A549 (cell line): Measurements from ENCODE around the gene FBXW12. TPM values are rescaled to one million over a fixed set of nuclear protein-coding genes. Genes with fewer than 3 reads are reported as not detected.

Source experiments
- ATAC-seq, 2 experiments: fragments of 200-7000 bp in 1 of 2; fragments of >200 bp in 1 of 2; cut with Nextera tagmentation in 1 of 2; cut with Tn5 transposase in 1 of 2; 3 replicates each; pipeline versions ENCODE4 v1.8.0 to v1.9.1; 2018 to 2020; ENCODE audit warnings: mild to moderate bottlenecking in 1 of 2, moderate library complexity in 1 of 2
- CTCF ChIA-PET: fragments of 300-600 bp; sonication (Branson Sonifier 250); formaldehyde crosslinking; extraction: SDS; loops from one replicate; lab custom pipeline; 2021; ENCODE audit warnings: antibody characterized with exemption, inconsistent platforms; lab: Yijun Ruan, JAX
- POLR2A ChIA-PET: fragments of 350-600 bp; formaldehyde crosslinking; extraction: SDS; loops from one replicate; lab custom pipeline; 2021; ENCODE audit warnings: antibody characterized with exemption, inconsistent platforms; lab: Yijun Ruan, JAX
- DNase-seq, 2 experiments: peaks; one replicate each; pipeline versions ENCODE4 v3.0.0 to v3.0.0-alpha.2; 2011 to 2016; ENCODE audit warnings: low read depth in 1 of 2, low spot score in 1 of 2
- FAIRE-seq: peaks from 2 replicates; lab custom pipeline; 2011; peaks lifted over from hg19 to GRCh38; lab: Jason Lieb, UNC
- H3K27ac ChIP-seq, 2 experiments: fragments of >200 bp; sonication (Bioruptor Twin); formaldehyde crosslinking; 3 replicates each; pipeline ENCODE4 v1.5.1; 2016 to 2017
- H3K4me1 ChIP-seq: fragments of >200 bp; sonication (Bioruptor Twin); formaldehyde crosslinking; 3 replicates; pipeline ENCODE4 v1.6.1; 2016
- H3K4me2 ChIP-seq: fragments of >200 bp; sonication (Bioruptor Twin); formaldehyde crosslinking; 3 replicates; pipeline ENCODE4 v1.6.1; 2016
- H3K4me3 ChIP-seq: fragments of >200 bp; sonication (Bioruptor Twin); formaldehyde crosslinking; 3 replicates; pipeline ENCODE4 v1.5.1; 2016
- H3K9me3 ChIP-seq: fragments of >200 bp; sonication (Bioruptor Twin); formaldehyde crosslinking; 3 replicates; pipeline ENCODE4 v1.6.1; 2016
- BHLHE40 ChIP-seq: IDR thresholded peaks from 2 replicates; pipeline ENCODE4 v1.6.1; 2012; ENCODE audit warnings: low read depth, low read length, inconsistent platforms
- CBX2 ChIP-seq: fragments of 200-600 bp; sonication (generic); IDR thresholded peaks from 2 replicates; pipeline ENCODE4 v1.6.1; 2016; ENCODE audit warnings: low read depth, mild to moderate bottlenecking, borderline replicate concordance
- CBX8 ChIP-seq: fragments of 200-600 bp; sonication (generic); IDR thresholded peaks from 2 replicates; pipeline ENCODE4 v1.6.1; 2016
- CEBPB ChIP-seq, 2 experiments: fragments of >200 bp in 1 of 2; sonication (Bioruptor Twin) in 1 of 2; formaldehyde crosslinking in 1 of 2; IDR thresholded peaks; 2 replicates each; pipeline ENCODE4 v1.6.1; 2012 to 2016
- CHD4 ChIP-seq: fragments of 200-600 bp; sonication (generic); IDR thresholded peaks from 2 replicates; pipeline ENCODE4 v1.6.1; 2016; ENCODE audit warnings: antibody characterized with exemption, mild to moderate bottlenecking, borderline replicate concordance
- CTCF ChIP-seq: fragments of >200 bp; sonication (Bioruptor Twin); formaldehyde crosslinking; IDR thresholded peaks from 3 replicates; pipeline ENCODE4 v1.5.1; 2016
- E2F6 ChIP-seq: IDR thresholded peaks from 2 replicates; pipeline ENCODE4 v1.6.1; 2012; ENCODE audit warnings: low read depth, borderline replicate concordance
- EHF ChIP-seq: fragments of 250-450 bp; sonication (Bioruptor Pico); IDR thresholded peaks from 2 replicates; pipeline ENCODE4 v1.5.0; 2020; ENCODE audit warnings: mild to moderate bottlenecking
- EP300 ChIP-seq, 2 experiments: fragments of >200 bp; sonication (Bioruptor Twin); formaldehyde crosslinking; IDR thresholded peaks; 2 replicates in 1 of 2; 3 replicates in 1 of 2; pipeline ENCODE4 v1.6.1; 2016 to 2017
- FOSL2 ChIP-seq, 2 experiments: fragments of 450-650 bp in 1 of 2; fragments of >200 bp in 1 of 2; sonication (Bioruptor Twin) in 1 of 2; formaldehyde crosslinking; IDR thresholded peaks; 2 replicates each; pipeline versions ENCODE4 v1.5.0 to v1.6.1; 2016 to 2020; ENCODE audit warnings: mild to moderate bottlenecking in 1 of 2, moderate library complexity in 1 of 2
- FOXS1 ChIP-seq: fragments of 250-450 bp; sonication (Bioruptor Pico); IDR thresholded peaks from 2 replicates; pipeline ENCODE4 v1.5.0; 2020; ENCODE audit warnings: mild to moderate bottlenecking, moderate library complexity
- GATA3 ChIP-seq: IDR thresholded peaks from 2 replicates; pipeline ENCODE4 v1.6.1; 2012; ENCODE audit warnings: borderline replicate concordance
- HEYL ChIP-seq: fragments of 250-450 bp; sonication (Bioruptor Pico); IDR thresholded peaks from 2 replicates; pipeline ENCODE4 v1.8.0; 2021; ENCODE audit warnings: mild to moderate bottlenecking, moderate library complexity
- HOXB13 ChIP-seq: fragments of 250-450 bp; sonication (Bioruptor Pico); IDR thresholded peaks from 2 replicates; pipeline ENCODE4 v1.5.0; 2020; ENCODE audit warnings: low read depth, mild to moderate bottlenecking, moderate library complexity
- JUNB ChIP-seq: fragments of >200 bp; sonication (Bioruptor Twin); formaldehyde crosslinking; IDR thresholded peaks from 2 replicates; pipeline ENCODE4 v1.6.1; 2016
- MAFK ChIP-seq: fragments of 450-650 bp; IDR thresholded peaks from 2 replicates; pipeline ENCODE4 v1.6.1; 2014; ENCODE audit not compliant: partially characterized antibody
- MYC ChIP-seq: IDR thresholded peaks from 2 replicates; pipeline ENCODE4 v1.6.1; 2012; ENCODE audit warnings: mild to moderate bottlenecking, inconsistent platforms, low read length, improper control_type of control experiment, borderline replicate concordance
- NPAS2 ChIP-seq: fragments of 250-450 bp; sonication (Bioruptor Pico); IDR thresholded peaks from 2 replicates; pipeline ENCODE4 v1.8.0; 2022; ENCODE audit warnings: mild to moderate bottlenecking, moderate library complexity, borderline replicate concordance
- PHF8 ChIP-seq: fragments of 200-600 bp; sonication (generic); IDR thresholded peaks from 2 replicates; pipeline ENCODE4 v1.6.1; 2016; ENCODE audit warnings: low read depth, mild to moderate bottlenecking, antibody characterized with exemption, moderate library complexity, borderline replicate concordance
- POLR2A ChIP-seq: IDR thresholded peaks from 2 replicates; pipeline ENCODE4 v1.6.1; 2012; ENCODE audit warnings: mild to moderate bottlenecking, low read length
- POLR2AphosphoS2 ChIP-seq: conservative IDR thresholded peaks from 2 replicates; pipeline ENCODE4 v1.6.1; 2012; ENCODE audit warnings: low read length, improper control_type of control experiment, inconsistent platforms
- RAD21 ChIP-seq, 2 experiments: fragments of >200 bp in 1 of 2; sonication (Bioruptor Twin) in 1 of 2; formaldehyde crosslinking in 1 of 2; IDR thresholded peaks in 1 of 2; conservative IDR thresholded peaks in 1 of 2; 2 replicates in 1 of 2; 3 replicates in 1 of 2; pipeline ENCODE4 v1.6.1; 2012 to 2018; ENCODE audit warnings: inconsistent platforms in 1 of 2
- RARB ChIP-seq: fragments of 250-450 bp; sonication (Bioruptor Pico); IDR thresholded peaks from 2 replicates; pipeline ENCODE4 v1.8.0; 2021; ENCODE audit warnings: mild to moderate bottlenecking, moderate library complexity
- REST ChIP-seq: fragments of 200-600 bp; sonication (generic); IDR thresholded peaks from 2 replicates; pipeline ENCODE4 v1.6.1; 2016; ENCODE audit warnings: antibody characterized with exemption, mild to moderate bottlenecking, moderate library complexity
- SREBF2 ChIP-seq: fragments of 450-650 bp; IDR thresholded peaks from 2 replicates; pipeline ENCODE4 v1.6.1; 2014; ENCODE audit warnings: mild to moderate bottlenecking, moderate library complexity
- TFCP2L1 ChIP-seq: fragments of 250-450 bp; sonication (Bioruptor Pico); IDR thresholded peaks from 2 replicates; pipeline ENCODE4 v1.5.0; 2021; ENCODE audit warnings: mild to moderate bottlenecking
- ZC3H11A ChIP-seq: fragments of 450-650 bp; IDR thresholded peaks from 2 replicates; pipeline ENCODE4 v1.6.1; 2014; ENCODE audit warnings: antibody characterized with exemption, mild to moderate bottlenecking
- WGBS: methylation state at CpG from one replicate; pipeline ENCODE4 v1.1.6; 2017; ENCODE audit errors: missing lambda C conversion rate; 5-methylcytosine and 5-hydroxymethylcytosine counted together
- polyA plus RNA-seq, 4 experiments: library from polyadenylated mRNA; depleted of rRNA in 3 of 4; stranded (reverse); fragments of >200 nt; fragmentation: RNase III in 1 of 4; extraction: RNeasy Plus Mini Kit Qiagen cat#74134 plus additional on column Dnase treatment in 1 of 4; gene quantifications; 2 replicates in 3 of 4; 3 replicates in 1 of 4; pipeline ENCODE4 v1.2.3, GENCODE V29; 2011 to 2017

The FBXW12 gene
- polyA plus RNA-seq, 2 of the 4 experiments (the other 2 are of a cell fraction) = not detected

GRCh38 chr3:48397767-48398681 is 26.0 kb downstream of the FBXW12 start:
- no peak for FAIRE-seq
- no peak for DNase-seq
- no peak overlapping the region for H3K4me2 ChIP-seq
- WGBS = 64% methylated on average over 7 of the region's 9 CpGs
- H3K27ac ChIP-seq = no peak overlapping the region
- no peak for TF ChIP-seq POLR2AphosphoS2
- no peak for TF ChIP-seq ZC3H11A
- TF ChIP-seq BHLHE40 = no peak
- no peak for TF ChIP-seq REST
- TF ChIP-seq RARB (CRISPR knock-in tag) = no peak
- no peak for TF ChIP-seq POLR2A
- TF ChIP-seq JUNB = no peak
- no peak for TF ChIP-seq FOSL2 (IDR thresholded peaks at IDR 0.05)
- TF ChIP-seq FOSL2 (CRISPR knock-in tag; IDR thresholded peaks at IDR 0.05) = no peak
- no peak for TF ChIP-seq TFCP2L1
- H3K4me1 ChIP-seq = peaks cover 10% of the 10 kb centered on the region
- H3K9me3 ChIP-seq = no peaks in the 10 kb centered on the region
- CTCF ChIA-PET = interaction anchor here (31.5 kb wide), 1 partner anchor 34 kb away, joined by 488 read pairs; the partner anchor contains the start of gene PLXNB1
- no peak overlapping the region for H3K4me3 ChIP-seq
- ATAC-seq = peak in 1 of 2 experiments; percentile 9; a peak in 1 of 6 replicates
- POLR2A ChIA-PET = no interaction called here

- H3K27ac ChIP-seq = no peak overlapping the region
- DNase-seq (no peak), FAIRE-seq (no peak), ATAC-seq (peak in 1 of 2 experiments; percentile 12; a peak in 2 of 6 replicates)
- TF ChIP-seq HOXB13 (CRISPR knock-in tag) = no peak
- no peak for TF ChIP-seq RAD21 (conservative IDR thresholded peaks at IDR 0.05 in 1 of 2, IDR thresholded peaks at IDR 0.05 in 1 of 2)
- TF ChIP-seq MYC = no peak
- TF ChIP-seq HEYL (CRISPR knock-in tag) = no peak
- TF ChIP-seq PHF8 = no peak
- no peak for TF ChIP-seq NPAS2 (CRISPR knock-in tag)
- TF ChIP-seq FOXS1 (CRISPR knock-in tag) = no peak
- no peak for TF ChIP-seq CTCF
- TF ChIP-seq CEBPB (IDR thresholded peaks at IDR 0.05) = no peak
- no peak for TF ChIP-seq CBX2
- no peak for TF ChIP-seq E2F6
- TF ChIP-seq MAFK = no peak
- TF ChIP-seq SREBF2 = no peak
- TF ChIP-seq RARB (CRISPR knock-in tag) = no peak
- TF ChIP-seq EHF (CRISPR knock-in tag) = no peak
- TF ChIP-seq CBX8 = no peak
- TF ChIP-seq CHD4 = no peak
- TF ChIP-seq GATA3 = no peak
- TF ChIP-seq EP300 (IDR thresholded peaks at IDR 0.05) = no peak
- H3K9me3 ChIP-seq = no peaks in the 10 kb centered on the region
- ChIA-PET CTCF (interaction anchor here (0.9 to 31.5 kb wide), 5 partner anchors 9 to 165 kb away, joined by 3 to 488 read pairs (median 13); partner anchors contain the start of gene PLXNB1), POLR2A (interaction anchor here (0.8 kb wide), 1 partner anchor 97 kb away, joined by 3 read pairs; no protein-coding TSS in a partner anchor)
- H3K4me3 ChIP-seq = no peak overlapping the region
- H3K4me2 ChIP-seq = no peak overlapping the region
- WGBS = 74% methylated on average over 8 of the region's 11 CpGs
- H3K4me1 ChIP-seq = peaks cover 10% of the 10 kb centered on the region
Observed at GRCh38 chr3:48398701-48399386, 26.8 kb downstream of the FBXW12 start.
